CD4-positive, alpha-beta T cell treated with Interferon gamma for 1 hour (primary cell): ENCODE data around the gene FAM124B.

Experiments
- DNase-seq: peaks from one replicate; pipeline ENCODE4 v3.0.0-alpha.2; 2020

Gene FAM124B

DNA sequence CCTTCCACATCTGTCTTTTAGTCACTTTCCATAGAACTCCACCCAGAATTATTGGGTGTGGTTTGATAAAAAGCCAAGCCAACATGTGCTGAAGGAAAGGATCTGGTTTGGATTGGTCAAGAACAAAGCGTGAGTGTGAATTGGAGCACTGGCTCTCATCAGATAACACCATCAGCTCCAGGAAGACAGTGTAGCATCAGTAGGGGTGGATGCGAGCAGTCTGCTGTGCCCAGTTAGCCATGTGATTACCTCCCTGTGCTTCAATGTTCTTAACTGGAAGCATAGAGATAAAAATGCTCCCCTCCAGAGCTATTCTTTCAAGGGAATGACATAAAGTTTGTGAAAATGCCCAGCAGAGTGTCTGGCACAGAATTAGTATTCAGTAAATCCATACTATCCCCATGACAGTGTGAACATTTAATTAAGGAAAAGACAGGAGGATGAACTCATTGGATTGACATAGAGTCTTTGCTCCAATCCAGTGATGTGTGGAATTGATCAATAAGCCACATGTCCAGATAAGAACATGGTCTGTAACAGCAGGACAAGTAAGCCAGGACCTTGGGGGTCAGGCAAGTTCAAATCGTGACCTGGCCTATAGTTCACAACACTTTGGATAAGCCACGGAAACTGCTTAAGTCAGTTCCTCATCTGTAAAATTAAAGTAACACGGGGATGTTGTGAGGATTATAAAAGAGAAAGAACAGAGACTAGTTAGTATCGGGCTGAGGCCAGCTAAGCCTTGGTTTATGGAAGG is 68.0 kb downstream of the FAM124B start:
- no peak for DNase-seq

DNA sequence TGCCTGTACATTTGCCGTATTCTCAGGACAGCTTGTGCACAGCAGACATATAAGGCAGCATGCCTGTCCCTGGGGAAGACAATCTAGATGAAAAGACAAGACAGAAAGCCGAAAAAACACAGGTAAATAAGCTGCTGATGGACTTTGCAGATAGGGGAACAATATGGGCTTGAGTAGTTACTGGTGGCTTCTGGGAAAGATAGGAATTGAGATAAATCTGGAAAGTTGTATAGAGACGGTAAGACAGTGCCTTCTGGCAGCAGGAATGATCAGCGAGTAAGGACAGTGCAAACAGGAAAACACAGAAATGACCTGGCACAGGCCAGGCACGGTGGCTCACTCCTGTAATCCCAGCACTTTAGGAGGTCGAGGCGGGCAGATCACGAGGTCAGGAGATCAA is 70.2 kb downstream of the FAM124B start:
- DNase-seq: no peak

DNA sequence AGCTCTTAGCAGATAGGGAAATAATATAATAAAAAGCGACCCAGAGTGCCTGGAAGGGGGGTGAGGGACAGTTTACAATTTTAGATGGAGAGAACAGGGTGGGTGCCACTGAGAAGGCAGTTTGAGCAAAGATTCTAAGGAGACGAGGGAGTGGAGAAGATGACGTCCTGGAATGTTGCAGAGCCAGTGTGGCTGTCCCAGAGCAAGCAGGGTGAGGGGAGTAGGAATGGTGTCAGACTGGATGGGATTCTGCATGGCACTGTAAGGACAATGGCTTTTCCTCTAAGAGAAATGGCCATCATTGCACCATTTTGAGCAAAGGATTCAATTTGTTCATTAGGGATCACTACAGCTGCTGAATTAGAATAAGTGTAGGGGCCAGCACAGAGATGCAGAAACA is 73.1 kb downstream of the FAM124B start:
- DNase-seq: no peak
